ENCODE results near the gene FH.

FH gene

DNA sequence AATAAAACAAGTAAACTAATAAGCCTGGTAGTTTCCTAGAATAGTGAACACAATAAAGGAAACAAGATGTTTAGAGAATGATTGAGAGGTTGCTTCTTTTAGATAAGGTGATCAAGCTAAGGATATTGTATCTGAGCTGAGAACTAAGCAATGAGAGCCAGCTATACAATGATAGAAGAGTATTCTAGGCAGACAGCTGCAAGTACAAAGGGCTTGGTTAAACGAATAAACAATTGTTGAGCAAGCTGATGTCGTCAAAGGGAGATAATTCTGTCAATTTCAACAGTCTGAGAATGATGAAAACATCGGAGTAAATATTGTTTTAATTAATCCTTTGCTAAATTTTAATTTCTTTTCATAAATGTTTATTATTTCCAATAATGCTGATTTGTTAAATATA lies 5.5 kb upstream of the FH start:
- Histone ChIP-seq H3K4me3 (no peak overlapping the region), H3K9me3 (no peaks in the 10 kb centered on the region), H3K27ac (no peak overlapping the region), H4K20me1 (no peaks in the 10 kb centered on the region), H3K4me1 (peaks cover 8% of the 10 kb centered on the region), H3K27me3 (no peaks in the 10 kb centered on the region), H3K9ac (no peak overlapping the region), H3K4me2 (no peak overlapping the region), H3K36me3 (no peaks in the 10 kb centered on the region)
- no peak for TF ChIP-seq Cebpa-rat (IDR thresholded peaks at IDR 0.05)

GRCh38 chr1:241521718-241522117 lies 2.2 kb upstream of the FH start:
- Histone ChIP-seq H3K4me1 (peaks cover 16% of the 10 kb centered on the region), H3K9me3 (no peaks in the 10 kb centered on the region), H3K9ac (no peak overlapping the region), H3K27ac (no peak overlapping the region), H3K36me3 (peaks cover 6% of the 10 kb centered on the region; the same call in 1 of the 2 replicates), H3K4me2 (no peak overlapping the region), H3K27me3 (no peaks in the 10 kb centered on the region), H4K20me1 (peaks cover 17% of the 10 kb centered on the region; the same call in 1 of the 2 replicates), H3K4me3 (no peak overlapping the region)
- TF ChIP-seq Cebpa-rat (IDR thresholded peaks at IDR 0.05): no peak

- Histone ChIP-seq H3K4me1 (peaks cover 16% of the 10 kb centered on the region), H3K4me3 (peak overlapping the region; percentile 95), H4K20me1 (peaks cover 23% of the 10 kb centered on the region; the same call in 1 of the 2 replicates), H3K27ac (peak overlapping the region; percentile 36; the same call in 1 of the 2 replicates), H3K36me3 (peaks cover 18% of the 10 kb centered on the region), H3K9ac (peak overlapping the region; percentile 93), H3K27me3 (no peaks in the 10 kb centered on the region), H3K9me3 (no peaks in the 10 kb centered on the region), H3K4me2 (peak overlapping the region; percentile 86)
- TF ChIP-seq Cebpa-rat (IDR thresholded peaks at IDR 0.05): no peak
These were observed 518 bp upstream of the FH start for GRCh38 chr1:241520080-241520465.

- Histone ChIP-seq H3K9me3 (no peaks in the 10 kb centered on the region), H3K27me3 (no peaks in the 10 kb centered on the region), H3K4me2 (peak overlapping the region; percentile 86), H3K27ac (peak overlapping the region; percentile 94), H3K36me3 (peaks cover 23% of the 10 kb centered on the region), H3K4me3 (peak overlapping the region; percentile 95), H3K4me1 (peaks cover 16% of the 10 kb centered on the region), H4K20me1 (peaks cover 36% of the 10 kb centered on the region; the same call in 1 of the 2 replicates), H3K9ac (peak overlapping the region; percentile 93)
- no peak for TF ChIP-seq Cebpa-rat (IDR thresholded peaks at IDR 0.05)
These were observed 863 bp downstream of the FH start for GRCh38 chr1:241518476-241519307.

DNA sequence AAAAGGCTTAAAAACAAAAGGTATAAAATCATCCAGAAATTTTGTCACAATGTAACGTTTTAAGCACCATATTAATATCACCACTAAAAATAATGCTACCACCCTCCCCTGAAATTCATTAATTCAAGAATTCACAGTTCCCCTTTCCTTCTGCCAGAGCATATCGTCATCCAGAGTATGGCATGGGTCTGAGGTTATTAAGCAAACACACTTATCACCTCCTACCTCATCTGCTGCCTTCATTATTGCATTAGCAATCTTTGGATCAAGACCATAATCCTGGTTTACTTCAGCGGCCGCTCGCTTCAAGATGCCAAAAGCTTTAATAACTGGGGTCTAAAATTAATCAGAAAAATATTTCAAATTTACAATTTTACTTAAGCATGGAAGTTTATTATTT lies 6.2 kb downstream of the FH start:
- Histone ChIP-seq H3K9ac (no peak overlapping the region), H3K27me3 (no peaks in the 10 kb centered on the region), H3K4me2 (no peak overlapping the region), H3K27ac (no peak overlapping the region), H3K4me3 (no peak overlapping the region), H4K20me1 (peaks cover 36% of the 10 kb centered on the region; the same call in 1 of the 2 replicates), H3K9me3 (no peaks in the 10 kb centered on the region), H3K36me3 (peaks cover 66% of the 10 kb centered on the region), H3K4me1 (peaks cover 8% of the 10 kb centered on the region)
- TF ChIP-seq Cebpa-rat (IDR thresholded peaks at IDR 0.05): no peak

GRCh38 chr1:241507189-241507863 lies 12.2 kb downstream of the FH start:
- Histone ChIP-seq H3K36me3 (peaks cover 92% of the 10 kb centered on the region), H3K27me3 (no peaks in the 10 kb centered on the region), H3K4me1 (no peaks in the 10 kb centered on the region), H4K20me1 (0 out of 2 replicates have a peak, but pooled peaks cover 8% of the 10 kb centered on the region), H3K9ac (no peak overlapping the region), H3K9me3 (no peaks in the 10 kb centered on the region), H3K4me2 (no peak overlapping the region), H3K27ac (no peak overlapping the region), H3K4me3 (no peak overlapping the region)
- no peak for TF ChIP-seq Cebpa-rat (IDR thresholded peaks at IDR 0.05)

- no peaks in the 10 kb centered on the region for H4K20me1 ChIP-seq
- no peak overlapping the region for H3K27ac ChIP-seq
- no peak overlapping the region for H3K9ac ChIP-seq
- H3K4me1 ChIP-seq: no peaks in the 10 kb centered on the region
- no peak overlapping the region for H3K4me3 ChIP-seq
- no peaks in the 10 kb centered on the region for H3K27me3 ChIP-seq
- no peaks in the 10 kb centered on the region for H3K9me3 ChIP-seq
- H3K36me3 ChIP-seq: peaks cover 87% of the 10 kb centered on the region
- no peak overlapping the region for H3K4me2 ChIP-seq
- no peak for TF ChIP-seq Cebpa-rat (IDR thresholded peaks at IDR 0.05)
These were observed 16.1 kb downstream of the FH start for GRCh38 chr1:241503444-241503843.

DNA sequence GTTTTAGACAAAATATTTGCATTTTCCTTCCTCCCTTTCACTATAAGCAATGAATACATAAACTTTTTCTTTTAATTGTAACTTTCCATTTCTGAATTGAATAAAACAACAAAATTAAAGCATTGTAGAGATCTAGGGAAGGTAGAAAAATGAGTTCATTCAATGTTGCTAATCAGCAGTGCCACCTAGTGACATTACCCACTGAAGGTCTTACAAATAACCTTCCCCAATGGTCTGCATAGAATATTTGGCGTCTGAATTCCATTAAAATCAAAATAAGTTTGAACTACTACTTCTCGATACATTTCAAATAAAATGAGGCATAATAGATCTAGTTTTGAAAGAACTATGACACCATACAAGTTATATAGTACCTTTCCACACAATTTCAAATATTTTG lies 19.6 kb downstream of the FH start:
- no peak overlapping the region for H3K4me2 ChIP-seq
- H3K36me3 ChIP-seq: peaks cover 89% of the 10 kb centered on the region
- H4K20me1 ChIP-seq: no peaks in the 10 kb centered on the region
- H3K27me3 ChIP-seq: no peaks in the 10 kb centered on the region
- no peaks in the 10 kb centered on the region for H3K4me1 ChIP-seq
- H3K4me3 ChIP-seq: no peak overlapping the region
- no peak overlapping the region for H3K27ac ChIP-seq
- no peaks in the 10 kb centered on the region for H3K9me3 ChIP-seq
- no peak overlapping the region for H3K9ac ChIP-seq
- TF ChIP-seq Cebpa-rat (IDR thresholded peaks at IDR 0.05): no peak

- Histone ChIP-seq H3K27me3 (no peaks in the 10 kb centered on the region), H3K4me3 (no peak overlapping the region), H3K36me3 (peaks cover 63% of the 10 kb centered on the region), H3K9ac (no peak overlapping the region), H3K9me3 (no peaks in the 10 kb centered on the region), H3K4me2 (no peak overlapping the region), H3K27ac (no peak overlapping the region), H4K20me1 (no peaks in the 10 kb centered on the region), H3K4me1 (no peaks in the 10 kb centered on the region)
- no peak for TF ChIP-seq Cebpa-rat (IDR thresholded peaks at IDR 0.05)
These were observed 23.8 kb downstream of the FH start for GRCh38 chr1:241495741-241496140.

- no peak overlapping the region for H3K9ac ChIP-seq
- H3K9me3 ChIP-seq: no peaks in the 10 kb centered on the region
- no peaks in the 10 kb centered on the region for H4K20me1 ChIP-seq
- no peaks in the 10 kb centered on the region for H3K27me3 ChIP-seq
- H3K36me3 ChIP-seq: peaks cover 8% of the 10 kb centered on the region
- H3K4me3 ChIP-seq: no peak overlapping the region
- no peak overlapping the region for H3K4me2 ChIP-seq
- H3K4me1 ChIP-seq: no peaks in the 10 kb centered on the region; the same call in 1 of the 2 replicates
- no peak overlapping the region for H3K27ac ChIP-seq
- TF ChIP-seq Cebpa-rat (IDR thresholded peaks at IDR 0.05): no peak
These were observed 30.8 kb downstream of the FH start for GRCh38 chr1:241488739-241489138.

Measured in BLaER1 (cell line).